CD4-positive, alpha-beta T cell treated with Interferon gamma for 1 hour (primary cell): ENCODE data around the gene CHRNA3.
A peak's percentile ranks its signal among the peaks of the same experiment; 100 is the strongest.
"Not testable (repeated sequence)": the region's sequence is repeated elsewhere in the genome, so short reads cannot be mapped to it uniquely, and the experiment has no call there.

Source experiments
- DNase-seq: peaks from one replicate; pipeline ENCODE4 v3.0.0-alpha.2; 2020

CHRNA3 gene

DNA sequence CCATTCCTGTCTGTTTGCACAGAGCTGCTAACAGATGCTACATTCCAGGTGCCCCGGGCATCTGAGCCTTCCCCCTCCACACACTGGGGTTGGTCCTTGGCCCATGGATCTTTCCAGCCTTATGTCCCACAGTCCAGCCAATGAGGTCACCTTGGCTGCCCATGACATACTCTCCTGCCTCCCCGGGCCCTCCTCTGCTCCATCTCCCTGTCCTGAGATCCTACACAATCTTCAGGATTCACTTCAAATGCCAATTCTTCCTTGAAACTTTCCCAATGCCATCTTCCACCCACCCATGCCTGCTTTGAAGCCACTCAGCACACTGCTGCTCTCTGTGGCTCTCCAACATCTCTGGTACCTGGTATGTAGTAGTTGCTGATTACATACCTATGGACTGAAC is 4.3 kb downstream of the CHRNA3 start:
- DNase-seq, result no peak

DNA sequence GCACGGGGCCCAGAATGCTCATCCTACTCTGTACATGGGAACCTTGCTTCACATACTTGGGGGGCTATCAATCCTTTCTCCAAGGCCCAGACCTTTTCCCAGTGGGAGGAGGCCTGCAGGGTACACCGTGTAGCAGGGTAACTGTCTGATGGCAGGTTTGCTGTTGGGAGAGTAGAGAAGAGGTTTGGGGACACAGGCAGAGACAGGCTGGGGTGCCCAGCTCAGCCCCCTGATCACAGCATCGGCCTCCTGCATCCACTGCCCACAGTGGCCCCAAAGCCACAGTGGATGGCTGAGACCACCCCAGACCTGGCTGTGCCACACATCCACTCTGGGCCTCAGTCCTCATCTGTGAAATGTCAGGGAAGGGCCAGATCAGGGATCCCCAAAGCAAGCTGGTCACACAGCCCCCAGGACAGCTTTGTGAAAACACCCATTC is 5.6 kb downstream of the CHRNA3 start:
- DNase-seq, result no peak

GRCh38 chr15:78614021-78614420 is 6.8 kb downstream of the CHRNA3 start:
- DNase-seq, result no peak

GRCh38 chr15:78609551-78609950 is 11.2 kb downstream of the CHRNA3 start:
- DNase-seq, result not testable (repeated sequence)

DNA sequence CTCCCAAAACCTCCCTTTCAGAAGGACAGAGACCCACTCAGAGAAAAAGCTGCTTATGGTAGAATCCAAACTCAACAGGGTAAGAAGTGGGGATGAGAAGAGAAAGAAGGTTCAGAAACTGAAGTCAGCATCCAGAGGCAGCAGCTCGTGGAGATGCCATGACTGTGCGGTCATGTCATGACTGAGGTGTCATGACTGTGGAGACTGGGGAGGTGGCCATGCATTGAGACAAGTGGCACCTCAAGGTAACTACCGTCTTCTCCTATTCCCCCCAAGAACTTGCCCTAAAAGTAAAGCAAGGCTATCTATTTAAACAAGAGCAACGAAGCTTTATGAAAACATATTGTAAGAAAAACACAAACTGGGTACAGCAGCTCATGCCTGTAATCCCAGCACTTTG is 15.1 kb downstream of the CHRNA3 start:
- no peak for DNase-seq

DNA sequence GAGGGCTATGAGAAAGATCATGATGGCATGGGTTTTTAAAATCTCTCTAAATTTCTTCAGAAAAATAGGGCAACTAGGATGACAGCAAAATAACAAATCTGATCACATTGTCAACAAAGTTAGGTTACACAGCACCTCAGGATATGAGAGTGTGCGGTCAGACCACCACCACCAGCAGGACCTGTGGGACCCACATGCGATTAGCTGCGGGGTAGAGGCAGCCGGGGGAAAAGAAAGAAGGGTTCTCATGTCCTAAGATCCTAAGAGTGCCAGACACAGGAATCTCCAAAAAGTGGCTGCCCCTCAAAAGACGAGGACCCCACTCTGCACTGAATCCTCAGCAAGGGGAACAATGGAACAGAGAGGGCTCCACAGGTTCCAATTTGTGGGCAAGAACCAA is 15.6 kb downstream of the CHRNA3 start:
- DNase-seq, result no peak

GRCh38 chr15:78604420-78604819 is 16.4 kb downstream of the CHRNA3 start:
- no peak for DNase-seq

DNA sequence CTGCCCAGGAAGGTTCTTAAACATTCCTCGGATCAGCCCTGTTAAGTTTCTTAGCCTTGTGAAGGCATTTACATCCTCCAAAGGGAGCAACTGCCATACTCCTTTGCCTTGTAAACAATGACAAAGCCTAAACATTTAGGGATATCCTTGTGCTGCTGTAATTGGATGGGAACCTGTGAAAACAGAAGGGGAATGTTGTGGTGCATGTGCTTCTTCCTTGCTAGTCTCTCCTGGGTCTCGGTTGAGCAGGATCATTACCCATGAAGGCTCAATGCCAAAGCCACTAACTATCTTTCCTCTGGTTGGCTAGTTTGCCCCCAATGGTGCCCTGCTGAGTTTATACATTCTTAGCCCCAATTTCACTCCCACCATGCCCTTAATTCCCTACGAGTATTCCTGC is 17.3 kb downstream of the CHRNA3 start:
- no peak for DNase-seq

GRCh38 chr15:78599189-78599588 is 21.6 kb downstream of the CHRNA3 start:
- DNase-seq, result no peak

- DNase-seq, result no peak
These were observed 22.4 kb downstream of the CHRNA3 start for GRCh38 chr15:78598348-78598747.

- no peak for DNase-seq
These were observed 23.2 kb downstream of the CHRNA3 start for GRCh38 chr15:78597583-78597982.

DNA sequence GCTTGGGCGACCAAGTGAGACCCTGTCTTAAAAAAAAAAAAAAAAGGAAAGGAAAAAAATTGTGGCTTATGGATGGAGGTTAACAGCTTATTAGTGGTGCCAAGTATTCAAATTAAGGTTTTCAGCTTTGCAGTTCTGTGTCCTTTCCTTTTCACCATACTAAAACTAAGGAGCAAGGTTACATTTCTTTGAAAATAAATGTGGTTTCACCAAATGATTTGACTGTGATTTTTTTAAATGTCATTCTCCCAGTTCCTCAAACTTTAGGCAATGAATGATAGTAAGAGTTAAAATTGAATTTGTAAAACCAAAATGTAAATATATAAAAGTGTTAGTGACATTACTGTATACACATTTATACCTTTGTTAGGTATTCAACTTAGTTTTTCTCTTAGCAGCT is 45.9 kb downstream of the CHRNA3 start:
- DNase-seq, result no peak

GRCh38 chr15:78573416-78573815 is 47.4 kb downstream of the CHRNA3 start:
- DNase-seq, result no peak

GRCh38 chr15:78571382-78571781 is 49.4 kb downstream of the CHRNA3 start:
- DNase-seq, result no peak

DNA sequence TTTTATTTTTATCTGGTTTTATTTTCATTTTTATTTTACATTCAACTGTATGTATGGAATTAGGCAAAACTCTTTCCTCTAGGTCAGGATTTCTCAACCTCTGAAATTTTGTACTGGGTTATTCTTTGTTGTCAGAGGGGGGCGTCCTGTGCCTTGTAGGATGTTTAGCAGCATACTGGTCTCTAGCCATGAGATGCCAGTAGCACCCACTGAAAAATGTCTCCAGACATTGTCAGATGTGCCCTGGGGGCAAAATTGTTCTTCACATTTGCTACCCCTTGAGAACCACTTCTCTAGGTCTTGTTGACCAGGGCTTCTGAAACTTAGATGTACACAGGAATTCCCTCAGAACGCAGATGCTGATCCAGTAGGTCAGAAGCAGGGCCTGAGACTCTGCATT is 50.1 kb downstream of the CHRNA3 start:
- no peak for DNase-seq

- no peak for DNase-seq
These were observed 53.3 kb downstream of the CHRNA3 start for GRCh38 chr15:78567531-78567930.

DNA sequence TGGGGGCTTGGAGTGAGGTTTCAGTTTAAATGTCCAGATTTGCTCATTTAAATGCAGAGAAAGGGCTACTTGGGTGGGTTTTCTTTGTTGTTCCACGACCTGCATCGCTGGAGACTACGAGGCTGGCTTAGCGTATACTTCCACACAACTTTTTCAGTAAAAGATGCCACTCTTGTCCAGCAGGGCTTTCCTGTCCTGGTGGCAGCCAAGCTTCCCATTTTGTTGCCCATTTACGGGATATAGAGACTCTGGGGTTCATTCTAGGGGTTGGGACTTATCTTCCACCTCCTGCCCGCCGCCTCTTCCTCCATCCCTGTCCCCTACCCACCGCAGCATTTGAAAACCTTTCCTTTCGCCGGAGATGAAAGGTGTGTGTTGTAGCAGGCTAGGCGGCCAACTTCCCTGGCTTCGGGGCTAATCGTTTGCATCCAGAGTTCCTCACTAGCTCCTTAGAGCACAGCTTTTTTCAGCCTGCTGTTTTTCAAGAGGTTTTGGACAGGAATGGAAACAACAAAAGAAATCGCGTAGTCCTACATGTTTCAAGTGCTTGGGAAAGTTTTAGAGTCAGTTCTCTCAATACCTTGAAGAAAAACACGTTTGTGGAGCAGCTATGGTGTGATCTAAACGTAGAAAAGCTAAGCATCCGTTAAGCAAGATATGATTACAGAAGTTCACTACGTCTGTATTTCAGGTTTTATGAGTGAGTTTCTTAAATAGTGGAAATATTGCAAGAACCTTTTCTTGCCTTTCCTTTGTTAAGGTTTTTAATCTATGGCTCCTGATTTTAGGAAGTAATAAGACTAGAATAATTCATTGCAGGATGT is 54.6 kb downstream of the CHRNA3 start:
- no peak for DNase-seq

DNA sequence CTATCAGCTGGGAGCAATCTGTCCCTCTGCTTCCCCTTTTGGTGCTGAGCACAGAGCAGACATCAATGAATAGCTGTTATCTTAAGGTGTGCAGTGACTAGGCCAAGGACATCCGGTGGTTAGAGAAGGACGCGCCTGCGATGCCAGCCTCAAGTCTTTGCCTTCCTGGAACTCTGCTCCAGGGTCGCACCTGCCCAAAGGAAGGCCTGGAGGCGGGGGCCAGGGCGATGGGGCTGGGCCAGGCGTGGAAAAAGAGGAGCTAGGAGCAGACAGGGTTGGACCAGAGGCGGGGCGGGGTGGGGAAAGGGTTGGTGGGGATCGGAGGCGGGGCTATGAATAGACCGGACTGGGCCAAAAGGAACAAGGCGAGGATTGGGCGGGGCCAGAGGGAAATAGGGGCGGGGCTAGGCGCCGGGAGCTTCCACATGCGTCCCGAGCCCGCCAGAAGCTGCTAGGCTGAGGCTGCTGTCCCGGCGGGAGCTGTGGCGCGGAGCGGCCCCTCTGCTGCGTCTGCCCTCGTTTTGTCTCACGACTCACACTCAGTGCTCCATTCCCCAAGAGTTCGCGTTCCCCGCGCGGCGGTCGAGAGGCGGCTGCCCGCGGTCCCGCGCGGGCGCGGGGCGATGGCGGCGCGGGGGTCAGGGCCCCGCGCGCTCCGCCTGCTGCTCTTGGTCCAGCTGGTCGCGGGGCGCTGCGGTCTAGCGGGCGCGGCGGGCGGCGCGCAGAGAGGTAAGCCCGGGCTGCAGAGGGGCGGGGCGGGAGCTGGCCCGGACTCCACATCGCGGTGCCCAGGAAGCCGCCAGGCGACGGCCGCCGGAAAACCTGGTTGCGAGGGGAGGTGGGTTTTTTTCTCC is 55.5 kb downstream of the CHRNA3 start, which contains the start of gene CHRNA5:
Gene CHRNA5, plus strand, starts transcription at position 424 of the 854 bp plus-strand sequence. Its CDS starts 200 bp downstream, at position 624.
- peak; percentile 7 for DNase-seq

DNA sequence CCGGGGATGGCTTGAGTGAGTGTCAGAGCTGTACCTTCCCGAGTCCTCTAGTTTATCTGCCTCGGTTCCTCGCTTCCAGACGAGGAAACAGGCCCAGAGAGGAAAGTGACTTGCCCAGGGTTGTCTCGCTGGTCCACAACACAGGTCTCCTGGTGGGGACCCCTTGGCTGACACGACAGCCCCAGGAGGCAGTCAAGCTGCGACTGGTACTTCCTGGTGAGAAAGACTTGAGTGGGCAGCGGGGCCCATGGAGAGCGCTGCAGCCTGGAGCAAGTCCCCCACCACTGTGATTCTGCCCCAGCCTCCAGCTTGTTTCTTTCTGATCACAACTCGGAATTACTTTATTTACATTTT is 56.1 kb downstream of the CHRNA3 start:
- DNase-seq, result no peak

DNA sequence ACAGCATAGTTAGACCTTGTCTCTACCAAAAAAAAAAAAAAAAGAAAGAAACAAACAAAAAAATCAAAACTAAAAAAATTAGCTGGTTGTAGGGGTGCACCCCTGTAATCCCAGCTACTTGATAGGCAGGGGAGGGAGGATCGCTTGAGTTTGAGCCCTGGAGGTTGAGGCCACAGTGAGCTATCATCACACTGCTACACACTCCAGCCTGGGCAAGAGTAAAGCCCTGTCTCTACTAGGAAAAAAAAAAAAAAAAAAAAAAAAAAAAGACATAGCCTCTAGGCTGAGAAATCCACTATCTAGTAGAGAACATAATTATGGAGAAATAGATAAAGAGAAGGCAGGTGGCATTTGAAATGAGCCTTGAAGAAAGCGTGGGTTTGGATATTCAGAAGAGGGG is 57.7 kb downstream of the CHRNA3 start:
- DNase-seq, result no peak

DNA sequence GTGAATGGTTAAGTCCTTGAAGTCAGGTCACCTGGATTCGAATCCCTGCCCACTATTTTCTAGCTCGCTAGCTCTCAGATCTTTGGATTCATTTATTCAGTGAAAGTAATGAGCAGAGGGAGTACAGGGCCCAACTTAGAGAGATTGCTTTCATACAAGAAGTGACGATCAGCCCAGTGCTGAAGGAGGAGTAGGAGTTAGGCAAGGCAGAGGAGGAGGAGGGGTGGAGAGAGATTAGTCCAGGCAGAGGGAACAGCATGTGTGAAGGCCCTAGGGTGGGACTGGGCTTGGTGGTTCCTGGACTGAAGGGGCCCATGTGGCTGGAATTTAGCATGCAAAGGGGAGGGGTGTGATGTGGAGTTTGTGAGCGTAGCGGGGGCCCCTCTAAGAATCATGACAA is 59.3 kb downstream of the CHRNA3 start:
- DNase-seq, result no peak

GRCh38 chr15:78560201-78560600 is 60.6 kb downstream of the CHRNA3 start:
- DNase-seq, result not testable (repeated sequence)

DNA sequence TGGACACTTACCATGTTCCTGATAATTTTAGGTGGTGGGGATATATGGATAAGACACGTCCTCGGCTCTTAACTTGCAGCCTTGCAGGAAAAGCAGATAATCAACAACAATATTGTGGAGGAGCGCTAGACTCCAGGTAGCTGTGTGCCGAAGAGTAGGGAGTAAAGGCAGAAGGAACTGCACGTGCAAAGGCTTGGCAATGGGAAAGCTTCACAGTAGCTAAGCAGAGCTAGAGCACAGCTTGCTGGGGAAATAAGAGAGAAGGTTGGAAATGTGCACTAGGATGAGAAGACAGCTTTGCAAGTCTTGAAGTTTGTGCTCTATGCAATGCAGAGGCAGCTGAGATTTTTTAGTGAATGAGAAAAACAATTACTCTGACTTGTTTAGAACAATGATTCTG is 68.2 kb downstream of the CHRNA3 start:
- DNase-seq, result no peak

DNA sequence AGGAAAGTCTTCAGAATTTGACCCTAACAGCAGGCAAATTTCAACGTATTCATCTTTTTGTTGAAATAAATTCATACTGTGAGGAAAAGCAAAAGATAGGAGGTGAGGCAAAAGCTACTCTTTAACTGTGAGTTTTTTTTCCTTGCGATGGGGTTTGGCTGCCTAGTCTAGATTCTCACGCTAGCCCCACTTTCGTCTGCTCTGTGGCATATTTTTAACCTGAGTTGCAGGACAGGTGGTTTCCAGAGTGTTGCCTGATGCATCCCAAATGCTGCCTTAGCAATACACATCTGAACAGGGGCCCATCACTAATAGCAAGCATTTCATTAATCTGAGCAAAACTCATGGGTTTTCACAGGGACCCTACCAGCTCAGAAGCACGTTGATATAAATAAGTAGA is 68.9 kb downstream of the CHRNA3 start:
- DNase-seq, result no peak
